Measurements from ENCODE around the gene DMPK. TPM values are rescaled to one million over a fixed set of nuclear protein-coding genes. Genes with fewer than 3 reads are reported as not detected.

The DMPK gene
- total RNA-seq, 3 donors from 2014 or later, result 16.0 to 25.6 (median 24.5) TPM

GRCh38 chr19:45825917-45826893 is 43.9 kb upstream of the DMPK start:
- Histone ChIP-seq H3K4me3 (no peak overlapping the region), H3K27ac (no peak overlapping the region), H3K4me1 (peaks cover 0 to 7% of the 10 kb centered on the region in 2 donors), H3K36me3 (peaks cover 16% of the 10 kb centered on the region), H3K9me3 (no peaks in the 10 kb centered on the region), H3K27me3 (no peaks in the 10 kb centered on the region)
- TF ChIP-seq POLR2AphosphoS5 (IDR thresholded peaks at IDR 0.05), result no peak
- TF ChIP-seq POLR2A (IDR thresholded peaks at IDR 0.05), result no peak
- TF ChIP-seq CTCF (IDR thresholded peaks at IDR 0.05), result no peak
- intact Hi-C loops (cut with DNase I; ENCODE audit: low total_unique reads), result no loop called here
- no peak for DNase-seq (ENCODE audit: low spot score in 2 of 2)

- H3K4me1 ChIP-seq, result peaks cover 0 to 7% of the 10 kb centered on the region in 2 donors
- TF ChIP-seq CTCF (IDR thresholded peaks at IDR 0.05) (no peak), POLR2A (IDR thresholded peaks at IDR 0.05) (no peak), POLR2AphosphoS5 (IDR thresholded peaks at IDR 0.05) (no peak)
- DNase-seq (ENCODE audit: low spot score in 2 of 2), result no peak
- no peaks in the 10 kb centered on the region for H3K27me3 ChIP-seq
- H3K9me3 ChIP-seq, result no peaks in the 10 kb centered on the region
- intact Hi-C loops (cut with DNase I; ENCODE audit: low total_unique reads), result no loop called here
- no peak overlapping the region for H3K4me3 ChIP-seq
- H3K36me3 ChIP-seq, result peaks cover 16% of the 10 kb centered on the region
- H3K27ac ChIP-seq, result no peak overlapping the region
Measured at GRCh38 chr19:45825263-45825605, 42.9 kb upstream of the DMPK start.

GRCh38 chr19:45824531-45825262 is 42.4 kb upstream of the DMPK start:
- Histone ChIP-seq H3K27me3 (no peaks in the 10 kb centered on the region), H3K4me1 (peaks cover 0 to 7% of the 10 kb centered on the region in 2 donors), H3K4me3 (no peak overlapping the region), H3K36me3 (peaks cover 12% of the 10 kb centered on the region), H3K9me3 (no peaks in the 10 kb centered on the region), H3K27ac (peak overlapping the region in 1 of 2 donors; percentile 25)
- no peak for DNase-seq (ENCODE audit: low spot score in 2 of 2)
- intact Hi-C loops (cut with DNase I; ENCODE audit: low total_unique reads), result no loop called here
- TF ChIP-seq CTCF (IDR thresholded peaks at IDR 0.05) (no peak), POLR2AphosphoS5 (IDR thresholded peaks at IDR 0.05) (no peak), POLR2A (IDR thresholded peaks at IDR 0.05) (no peak)

- peak; percentile 65 to 73 for DNase-seq (ENCODE audit: low spot score in 2 of 2)
- H3K36me3 ChIP-seq, result peaks cover 6% of the 10 kb centered on the region
- no peaks in the 10 kb centered on the region for H3K9me3 ChIP-seq
- TF ChIP-seq POLR2A (IDR thresholded peaks at IDR 0.05) (no peak), CTCF (IDR thresholded peaks at IDR 0.05) (no peak), POLR2AphosphoS5 (IDR thresholded peaks at IDR 0.05) (no peak)
- peaks cover 0 to 7% of the 10 kb centered on the region in 2 donors for H3K4me1 ChIP-seq
- no peaks in the 10 kb centered on the region for H3K27me3 ChIP-seq
- no peak overlapping the region for H3K4me3 ChIP-seq
- intact Hi-C loops (cut with DNase I; ENCODE audit: low total_unique reads), result no loop called here
- H3K27ac ChIP-seq, result peak overlapping the region in 1 of 2 donors; percentile 25
Measured at GRCh38 chr19:45824041-45824471, 41.8 kb upstream of the DMPK start.

- no peaks in the 10 kb centered on the region for H3K27me3 ChIP-seq
- intact Hi-C loops (cut with DNase I; ENCODE audit: low total_unique reads), result no loop called here
- TF ChIP-seq POLR2AphosphoS5 (IDR thresholded peaks at IDR 0.05), result no peak
- TF ChIP-seq POLR2A (IDR thresholded peaks at IDR 0.05), result no peak
- no peaks in the 10 kb centered on the region for H3K9me3 ChIP-seq
- no peak overlapping the region for H3K27ac ChIP-seq
- H3K4me1 ChIP-seq, result peaks cover 0 to 7% of the 10 kb centered on the region in 2 donors
- no peak overlapping the region for H3K4me3 ChIP-seq
- peaks cover 5% of the 10 kb centered on the region for H3K36me3 ChIP-seq
- DNase-seq (ENCODE audit: low spot score in 2 of 2), result no peak
Measured at GRCh38 chr19:45823182-45823581, 40.9 kb upstream of the DMPK start.

All from breast epithelium (tissue), 4 donors.